AG04450 (cell line): Measurements from ENCODE around the gene NUP205. TPM values are rescaled to one million over a fixed set of nuclear protein-coding genes. Genes with fewer than 3 reads are reported as not detected.

Experiments
- CTCF ChIA-PET: fragments of 300-600, 350-600 bp; formaldehyde crosslinking; extraction: SDS; loops from one replicate; lab custom pipeline; 2022; ENCODE audit warnings: antibody characterized with exemption, inconsistent platforms; lab: Charles Lee
- POLR2A ChIA-PET: fragments of 350-600 bp; formaldehyde crosslinking; extraction: SDS; loops from one replicate; lab custom pipeline; 2021; ENCODE audit warnings: antibody characterized with exemption, inconsistent platforms; lab: Yijun Ruan, JAX
- DNase-seq: peaks from one replicate; pipeline ENCODE4 v3.0.0-alpha.2; 2011; ENCODE audit warnings: low read depth, low spot score
- H3K27ac ChIP-seq: one replicate; pipeline ENCODE4 v1.5.1; 2012; ENCODE audit warnings: low read depth, low read length, control low read depth
- H3K27me3 ChIP-seq: one replicate; pipeline ENCODE4 v1.6.0; 2012; ENCODE audit warnings: low read length; ENCODE audit not compliant: control insufficient read depth, insufficient read depth
- H3K4me3 ChIP-seq: 2 replicates; pipeline ENCODE4 v1.5.1; 2011; ENCODE audit warnings: mild to moderate bottlenecking, low read depth, low read length, control low read depth
- H3K9me3 ChIP-seq: 2 replicates; pipeline ENCODE4 v1.5.1; 2012; ENCODE audit warnings: low read length; ENCODE audit not compliant: control insufficient read depth, insufficient read depth
- polyA plus RNA-seq: library from polyadenylated mRNA; depleted of rRNA; stranded (reverse); fragments of >200 nt; gene quantifications from 2 replicates; pipeline ENCODE4 v1.2.3, GENCODE V29; 2011
- TF ChIP-seq, protein P1 (sequence below): IDR thresholded peaks from 2 replicates; pipeline ENCODE4 v1.5.1; 2011; ENCODE audit warnings: low read depth, low read length, control low read depth, inconsistent platforms

NUP205 gene
- polyA plus RNA-seq, 1 experiment = 36.2 TPM

DNA sequence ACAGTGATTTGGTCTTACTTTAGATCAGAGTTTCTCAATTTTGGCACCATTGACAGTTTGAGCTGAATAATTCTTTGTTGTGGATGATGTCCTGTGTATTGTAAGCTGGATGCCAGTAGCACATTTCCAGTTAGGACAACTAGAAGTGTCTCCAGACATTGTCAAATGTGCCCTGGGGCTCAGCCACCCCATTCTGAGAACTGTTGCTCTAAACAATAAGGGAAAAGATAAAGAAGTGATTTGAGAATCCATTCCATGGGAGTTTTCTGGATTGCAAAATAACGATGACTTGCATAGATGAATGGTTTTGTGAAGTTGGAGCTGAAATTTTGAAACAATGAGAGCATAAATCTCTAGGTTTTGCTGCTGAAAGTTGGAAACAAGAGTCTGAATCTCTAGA is 44.6 kb downstream of the NUP205 start:
- no peak overlapping the region for H3K27ac ChIP-seq

DNA sequence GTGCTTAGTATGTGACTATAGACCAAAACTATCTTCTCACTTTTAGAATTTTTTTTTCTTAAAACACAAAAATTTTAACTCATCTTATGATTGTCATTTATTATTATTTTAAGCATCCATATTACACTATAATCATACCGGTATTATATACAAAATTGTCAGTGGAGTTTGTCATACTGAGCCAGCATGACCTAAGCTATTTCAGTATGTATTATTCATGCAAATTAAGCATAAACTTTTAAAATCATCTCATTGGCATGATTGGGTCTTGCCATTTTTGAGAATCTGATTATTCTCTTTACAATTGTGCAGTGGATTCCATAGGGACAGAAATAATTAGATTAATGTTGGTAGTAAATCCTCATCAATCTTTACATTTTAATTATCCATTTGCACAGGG is 58.4 kb downstream of the NUP205 start:
- DNase-seq = no peak
- Histone ChIP-seq H3K27me3 (no peaks in the 10 kb centered on the region), H3K4me3 (no peak overlapping the region), H3K9me3 (no peaks in the 10 kb centered on the region), H3K27ac (no peak overlapping the region)
- POLR2A ChIA-PET = no interaction called here
- CTCF ChIA-PET = interaction anchor here (1.7 to 3.4 kb wide), 2 partner anchors 29 to 341 kb away, joined by 11 to 13 read pairs; no protein-coding TSS in a partner anchor
- TF ChIP-seq, protein P1, sequence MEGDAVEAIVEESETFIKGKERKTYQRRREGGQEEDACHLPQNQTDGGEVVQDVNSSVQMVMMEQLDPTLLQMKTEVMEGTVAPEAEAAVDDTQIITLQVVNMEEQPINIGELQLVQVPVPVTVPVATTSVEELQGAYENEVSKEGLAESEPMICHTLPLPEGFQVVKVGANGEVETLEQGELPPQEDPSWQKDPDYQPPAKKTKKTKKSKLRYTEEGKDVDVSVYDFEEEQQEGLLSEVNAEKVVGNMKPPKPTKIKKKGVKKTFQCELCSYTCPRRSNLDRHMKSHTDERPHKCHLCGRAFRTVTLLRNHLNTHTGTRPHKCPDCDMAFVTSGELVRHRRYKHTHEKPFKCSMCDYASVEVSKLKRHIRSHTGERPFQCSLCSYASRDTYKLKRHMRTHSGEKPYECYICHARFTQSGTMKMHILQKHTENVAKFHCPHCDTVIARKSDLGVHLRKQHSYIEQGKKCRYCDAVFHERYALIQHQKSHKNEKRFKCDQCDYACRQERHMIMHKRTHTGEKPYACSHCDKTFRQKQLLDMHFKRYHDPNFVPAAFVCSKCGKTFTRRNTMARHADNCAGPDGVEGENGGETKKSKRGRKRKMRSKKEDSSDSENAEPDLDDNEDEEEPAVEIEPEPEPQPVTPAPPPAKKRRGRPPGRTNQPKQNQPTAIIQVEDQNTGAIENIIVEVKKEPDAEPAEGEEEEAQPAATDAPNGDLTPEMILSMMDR = no peak

More for the DNA sequence above, 44.6 kb downstream of the NUP205 start:
- TF ChIP-seq, protein P1 = no peak
- no peaks in the 10 kb centered on the region for H3K9me3 ChIP-seq
- CTCF ChIA-PET = interaction anchor here (0.7 to 4.8 kb wide), 6 partner anchors 9 to 328 kb away, joined by 4 to 23 read pairs (median 10); no protein-coding TSS in a partner anchor
- no peaks in the 10 kb centered on the region for H3K27me3 ChIP-seq
- H3K4me3 ChIP-seq = no peak overlapping the region
- no peak for DNase-seq
- POLR2A ChIA-PET = interaction anchor here (0.6 kb wide), 1 partner anchor 983 kb away, joined by 3 read pairs; no protein-coding TSS in a partner anchor

DNA sequence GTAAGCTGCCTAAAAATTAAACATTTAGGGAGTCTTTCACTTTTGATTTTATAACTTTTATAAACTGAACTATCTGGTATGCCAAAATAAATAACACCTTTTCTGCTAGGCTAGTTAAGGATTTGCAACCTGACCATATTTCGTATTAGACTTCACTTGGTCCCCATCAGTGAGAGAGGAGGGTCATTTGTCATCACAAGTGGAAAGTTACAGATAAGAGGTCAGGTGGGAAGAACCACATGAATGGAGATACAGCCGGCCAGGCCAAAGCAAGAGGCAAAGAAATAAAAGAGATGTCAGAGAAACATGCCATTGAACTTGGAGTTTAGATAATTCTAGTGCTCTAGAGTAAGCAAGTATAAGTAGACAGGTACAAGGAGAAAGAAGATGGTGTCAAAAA is 60.1 kb downstream of the NUP205 start:
- TF ChIP-seq, protein P1 = no peak
- Histone ChIP-seq H3K4me3 (no peak overlapping the region), H3K27me3 (no peaks in the 10 kb centered on the region), H3K9me3 (no peaks in the 10 kb centered on the region), H3K27ac (no peak overlapping the region)
- DNase-seq = no peak
- POLR2A ChIA-PET = no interaction called here
- CTCF ChIA-PET = interaction anchor here (0.8 to 1.6 kb wide), 2 partner anchors 28 to 344 kb away, joined by 4 read pairs; no protein-coding TSS in a partner anchor

DNA sequence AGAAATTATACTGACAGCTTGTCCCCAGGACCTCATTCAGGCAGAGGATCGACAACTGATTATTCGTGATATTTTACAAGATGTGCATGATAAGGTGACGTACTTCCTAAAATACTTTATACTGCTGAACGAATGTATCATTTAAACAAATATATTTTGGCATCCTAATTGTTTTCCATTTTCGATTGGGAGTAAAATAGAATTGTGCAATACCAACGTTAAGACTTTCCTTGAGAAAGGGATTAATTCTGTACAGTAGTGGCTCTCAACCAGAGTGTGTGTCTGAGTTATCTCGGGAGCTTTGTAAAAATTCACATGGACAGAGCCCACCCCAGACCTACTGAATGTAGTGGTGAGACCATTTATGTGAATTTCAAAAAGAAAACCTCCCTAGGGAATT is 60.8 kb downstream of the NUP205 start:
- ChIA-PET POLR2A (no interaction called here), CTCF (interaction anchor here (0.6 to 5.4 kb wide), 3 partner anchors 27 to 344 kb away, joined by 3 to 136 read pairs (median 4); no protein-coding TSS in a partner anchor)
- TF ChIP-seq, protein P1 = no peak
- Histone ChIP-seq H3K27ac (no peak overlapping the region), H3K9me3 (no peaks in the 10 kb centered on the region), H3K27me3 (no peaks in the 10 kb centered on the region), H3K4me3 (no peak overlapping the region)
- DNase-seq = no peak

DNA sequence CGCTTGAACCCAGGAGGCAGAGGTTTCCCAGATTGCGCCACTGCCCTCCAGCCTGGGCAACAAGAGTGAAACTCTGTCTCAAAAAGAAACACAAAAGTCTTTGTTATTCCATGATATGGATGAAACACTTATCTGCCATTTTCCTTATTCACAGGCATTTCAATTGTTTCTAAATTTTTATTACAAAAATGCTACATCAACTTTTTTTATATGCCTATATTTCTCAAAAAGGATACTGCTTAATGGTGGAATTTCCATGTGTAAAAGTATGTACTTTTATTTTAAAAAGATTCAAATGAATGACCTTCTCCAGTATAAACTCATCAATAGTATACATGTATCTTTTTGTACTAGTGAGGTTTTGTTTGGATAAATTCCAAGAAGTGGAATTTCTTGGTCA is 62.7 kb downstream of the NUP205 start:
- POLR2A ChIA-PET = interaction anchor here (0.6 kb wide), 1 partner anchor 50 kb away, joined by 3 read pairs; no protein-coding TSS in a partner anchor
- CTCF ChIA-PET = interaction anchor here (0.5 to 5.4 kb wide), 51 partner anchors 7 to 387 kb away, joined by 3 to 136 read pairs (median 4); partner anchors contain the start of gene STMP1
- no peak overlapping the region for H3K4me3 ChIP-seq
- no peaks in the 10 kb centered on the region for H3K9me3 ChIP-seq
- no peak overlapping the region for H3K27ac ChIP-seq
- DNase-seq = no peak
- TF ChIP-seq, protein P1 = no peak
- H3K27me3 ChIP-seq = no peaks in the 10 kb centered on the region
